ENCODE data around the gene RDH11.
"Not testable (repeated sequence)": the region's sequence is repeated elsewhere in the genome, so short reads cannot be mapped to it uniquely, and the experiment has no call there.

Gene RDH11

GRCh38 chr14:67704484-67705089, 9.0 kb upstream of the RDH11 start:
- DNase-seq (ENCODE audit: low spot score): peak; percentile 76

- DNase-seq (ENCODE audit: low spot score): no peak
These were observed 8.4 kb upstream of the RDH11 start for GRCh38 chr14:67703997-67704396.

GRCh38 chr14:67701492-67701891, 5.9 kb upstream of the RDH11 start, which contains the start of gene RDH12:
TSS of gene RDH12 (plus strand) at chr14:67701886. CDS start at chr14:67722643, 20,757 bp downstream.
- DNase-seq (ENCODE audit: low spot score): not testable (repeated sequence)

GRCh38 chr14:67698179-67698578, 2.6 kb upstream of the RDH11 start:
- DNase-seq (ENCODE audit: low spot score): no peak

- DNase-seq (ENCODE audit: low spot score): no peak
These were observed 1.4 kb upstream of the RDH11 start for GRCh38 chr14:67697006-67697405.

GRCh38 chr14:67694791-67695393, 672 bp downstream of the RDH11 start:
- DNase-seq (ENCODE audit: low spot score): peak; percentile 88

GRCh38 chr14:67690011-67690410, 5.6 kb downstream of the RDH11 start:
- no peak for DNase-seq (ENCODE audit: low spot score)

GRCh38 chr14:67683842-67684241, 11.7 kb downstream of the RDH11 start:
- no peak for DNase-seq (ENCODE audit: low spot score)

GRCh38 chr14:67680941-67681340, 14.6 kb downstream of the RDH11 start:
- no peak for DNase-seq (ENCODE audit: low spot score)

GRCh38 chr14:67680121-67680602, 15.4 kb downstream of the RDH11 start:
- DNase-seq (ENCODE audit: low spot score): no peak

GRCh38 chr14:67679006-67679405, 16.6 kb downstream of the RDH11 start:
- DNase-seq (ENCODE audit: low spot score): no peak

- no peak for DNase-seq (ENCODE audit: low spot score)
These were observed 20.4 kb downstream of the RDH11 start for GRCh38 chr14:67675219-67675582.

GRCh38 chr14:67674480-67675218, 20.9 kb downstream of the RDH11 start, which contains the start of gene VTI1B:
TSS of gene VTI1B (minus strand) at chr14:67674632. CDS start at chr14:67674489, 143 bp downstream.
- DNase-seq (ENCODE audit: low spot score): peak; percentile 84

GRCh38 chr14:67674139-67674479, 21.5 kb downstream of the RDH11 start:
- peak; percentile 72 for DNase-seq (ENCODE audit: low spot score)

GRCh38 chr14:67673451-67673850, 22.1 kb downstream of the RDH11 start:
- DNase-seq (ENCODE audit: low spot score): no peak

- no peak for DNase-seq (ENCODE audit: low spot score)
These were observed 27.0 kb downstream of the RDH11 start for GRCh38 chr14:67668559-67668958.

- DNase-seq (ENCODE audit: low spot score): peak; percentile 52
These were observed 28.7 kb downstream of the RDH11 start for GRCh38 chr14:67666750-67667449.

GRCh38 chr14:67665868-67666267, 29.7 kb downstream of the RDH11 start:
- no peak for DNase-seq (ENCODE audit: low spot score)

- no peak for DNase-seq (ENCODE audit: low spot score)
These were observed 31.9 kb downstream of the RDH11 start for GRCh38 chr14:67663633-67664032.

- DNase-seq (ENCODE audit: low spot score): no peak
These were observed 41.8 kb downstream of the RDH11 start for GRCh38 chr14:67653651-67654280.

GRCh38 chr14:67652189-67652588, 43.4 kb downstream of the RDH11 start:
- DNase-seq (ENCODE audit: low spot score): no peak

GRCh38 chr14:67650694-67651093, 44.9 kb downstream of the RDH11 start:
- no peak for DNase-seq (ENCODE audit: low spot score)

All from LoVo (cell line).